ENCODE measurements around the gene GPR146.
"Not testable (repeated sequence)": the region's sequence is repeated elsewhere in the genome, so short reads cannot be mapped to it uniquely, and the experiment has no call there.

The GPR146 gene

GRCh38 chr7:1024331-1024841 lies 20.0 kb upstream of the GPR146 start:
- DNase-seq (ENCODE audit: extremely low spot score, insufficient read length, low read depth): peak; percentile 83
- peak; percentile 100 for FAIRE-seq

- FAIRE-seq (peak; percentile 5), DNase-seq (ENCODE audit: extremely low spot score, insufficient read length, low read depth) (no peak)
Measured at GRCh38 chr7:1024876-1025742, 19.2 kb upstream of the GPR146 start.

GRCh38 chr7:1025743-1026581 lies 18.4 kb upstream of the GPR146 start:
- DNase-seq (ENCODE audit: extremely low spot score, insufficient read length, low read depth) (no peak), FAIRE-seq (no peak)

GRCh38 chr7:1026721-1027161 lies 17.6 kb upstream of the GPR146 start:
- DNase-seq (ENCODE audit: extremely low spot score, insufficient read length, low read depth) (no peak), FAIRE-seq (no peak)

GRCh38 chr7:1027242-1028043 lies 16.9 kb upstream of the GPR146 start:
- FAIRE-seq (no peak), DNase-seq (ENCODE audit: extremely low spot score, insufficient read length, low read depth) (no peak)

GRCh38 chr7:1028044-1028770 lies 16.1 kb upstream of the GPR146 start:
- FAIRE-seq: peak; percentile 85
- peak; percentile 91 for DNase-seq (ENCODE audit: extremely low spot score, insufficient read length, low read depth)

GRCh38 chr7:1028775-1029636 lies 15.3 kb upstream of the GPR146 start:
- peak; percentile 88 for FAIRE-seq
- DNase-seq (ENCODE audit: extremely low spot score, insufficient read length, low read depth): peak; percentile 45

GRCh38 chr7:1029637-1030443 lies 14.5 kb upstream of the GPR146 start:
- no peak for DNase-seq (ENCODE audit: extremely low spot score, insufficient read length, low read depth)
- FAIRE-seq: no peak

- no peak for FAIRE-seq
- no peak for DNase-seq (ENCODE audit: extremely low spot score, insufficient read length, low read depth)
Measured at GRCh38 chr7:1030444-1031070, 13.8 kb upstream of the GPR146 start.

GRCh38 chr7:1031716-1032455 lies 12.5 kb upstream of the GPR146 start:
- DNase-seq (ENCODE audit: extremely low spot score, insufficient read length, low read depth): no peak
- FAIRE-seq: no peak

GRCh38 chr7:1032536-1033181 lies 11.7 kb upstream of the GPR146 start:
- DNase-seq (ENCODE audit: extremely low spot score, insufficient read length, low read depth) (no peak), FAIRE-seq (no peak)

GRCh38 chr7:1033546-1034145 lies 10.7 kb upstream of the GPR146 start:
- DNase-seq (ENCODE audit: extremely low spot score, insufficient read length, low read depth) (no peak), FAIRE-seq (no peak)

- not testable (repeated sequence) for DNase-seq (ENCODE audit: extremely low spot score, insufficient read length, low read depth); FAIRE-seq
Measured at GRCh38 chr7:1034769-1035168, 9.6 kb upstream of the GPR146 start.

- not testable (repeated sequence) for DNase-seq (ENCODE audit: extremely low spot score, insufficient read length, low read depth)
- FAIRE-seq: peak; percentile 91
Measured at GRCh38 chr7:1036164-1036928, 8.0 kb upstream of the GPR146 start.

- FAIRE-seq; DNase-seq (ENCODE audit: extremely low spot score, insufficient read length, low read depth): not testable (repeated sequence)
Measured at GRCh38 chr7:1040233-1040632, 4.1 kb upstream of the GPR146 start.
